ENCODE measurements around the gene MRPS5. TPM values are rescaled to one million over a fixed set of nuclear protein-coding genes. Genes with fewer than 3 reads are reported as not detected.
A peak's percentile ranks its signal among the peaks of the same experiment; 100 is the strongest.

MRPS5 gene
- total and polyA plus RNA-seq, 2 donors from 2014 or later, result 53.1 to 118 TPM

- no peak for DNase-seq
- Histone ChIP-seq H3K27me3 (ENCODE audit: control insufficient read depth, insufficient read depth, low read length) (no peaks in the 10 kb centered on the region), H3K4me3 (ENCODE audit: low read length in 3 of 3) (no peak overlapping the region), H3K4me1 (ENCODE audit: control insufficient read depth in 2 of 3, insufficient read depth in 2 of 3, low read depth in 1 of 3, low read length in 3 of 3) (peaks cover 0 to 23% (median 11%) of the 10 kb centered on the region in 3 donors), H3K36me3 (ENCODE audit: control insufficient read depth in 2 of 3, insufficient read depth in 3 of 3, low read length in 3 of 3) (peaks cover 0 to 5% (median 2%) of the 10 kb centered on the region in 3 donors), H3K9me3 (ENCODE audit: control insufficient read depth in 2 of 3, insufficient read depth in 1 of 3, low read length in 3 of 3) (peaks cover 0 to 1% (median 0%) of the 10 kb centered on the region in 3 donors), H3K27ac (ENCODE audit: low read depth in 2 of 2, low read length in 2 of 2) (no peak overlapping the region), H3K9ac (ENCODE audit: low read length in 3 of 3) (no peak overlapping the region)
- no peak for TF ChIP-seq CTCF (IDR thresholded peaks at IDR 0.05; ENCODE audit: borderline replicate concordance, extremely low read depth, insufficient read depth)
- FAIRE-seq, result no peak
- intact Hi-C loops (cut with DNase I), result no loop called here
Measured at GRCh38 chr2:95037384-95037839, 84.2 kb downstream of the MRPS5 start.

GRCh38 chr2:95036596-95037383 lies 84.8 kb downstream of the MRPS5 start:
- TF ChIP-seq CTCF (IDR thresholded peaks at IDR 0.05; ENCODE audit: borderline replicate concordance, extremely low read depth, insufficient read depth), result no peak
- Histone ChIP-seq H3K9me3 (ENCODE audit: control insufficient read depth in 2 of 3, insufficient read depth in 1 of 3, low read length in 3 of 3) (peaks cover 0 to 1% (median 0%) of the 10 kb centered on the region in 3 donors), H3K4me1 (ENCODE audit: control insufficient read depth in 2 of 3, insufficient read depth in 2 of 3, low read depth in 1 of 3, low read length in 3 of 3) (peaks cover 0 to 22% (median 12%) of the 10 kb centered on the region in 3 donors), H3K36me3 (ENCODE audit: control insufficient read depth in 2 of 3, insufficient read depth in 3 of 3, low read length in 3 of 3) (peaks cover 0 to 5% (median 2%) of the 10 kb centered on the region in 3 donors), H3K27ac (ENCODE audit: low read depth in 2 of 2, low read length in 2 of 2) (peak overlapping the region in 1 of 2 donors; percentile 39), H3K27me3 (ENCODE audit: control insufficient read depth, insufficient read depth, low read length) (no peaks in the 10 kb centered on the region), H3K4me3 (ENCODE audit: low read length in 3 of 3) (peak overlapping the region in 1 of 3 donors; percentile 23), H3K9ac (ENCODE audit: low read length in 3 of 3) (no peak overlapping the region)
- FAIRE-seq, result no peak
- DNase-seq, result no peak
- intact Hi-C loops (cut with DNase I), result no loop called here

Other genes starting within 250 kb of the MRPS5 start
- gene MAL, start 96.1 kb downstream of the MRPS5 start, total RNA-seq, result 477 TPM
- gene MAL, start 96.1 kb downstream of the MRPS5 start, polyA plus RNA-seq (ENCODE audit: insufficient read depth, low read depth, low replicate concordance), result 1,006 TPM
- 21.8 TPM for gene ZNF514, start 38.0 kb upstream of the MRPS5 start, total RNA-seq
- gene ZNF514, start 38.0 kb upstream of the MRPS5 start, polyA plus RNA-seq (ENCODE audit: insufficient read depth, low read depth, low replicate concordance), result 11.1 TPM
- 5.2 TPM for gene ZNF2, start 44.0 kb upstream of the MRPS5 start, total RNA-seq
- 2.5 TPM for gene ZNF2, start 44.0 kb upstream of the MRPS5 start, polyA plus RNA-seq (ENCODE audit: insufficient read depth, low read depth, low replicate concordance)
- 6.2 TPM for gene ZNF892, start 85.7 kb upstream of the MRPS5 start, total RNA-seq
- gene ZNF892, start 85.7 kb upstream of the MRPS5 start, polyA plus RNA-seq (ENCODE audit: insufficient read depth, low read depth, low replicate concordance), result 0.34 TPM
- gene PROM2, start 152.6 kb upstream of the MRPS5 start, total RNA-seq, result 65.6 TPM
- gene PROM2, start 152.6 kb upstream of the MRPS5 start, polyA plus RNA-seq (ENCODE audit: insufficient read depth, low read depth, low replicate concordance), result 55.6 TPM
- gene KCNIP3, start 175.5 kb upstream of the MRPS5 start, total RNA-seq, result 27.6 TPM
- gene KCNIP3, start 175.5 kb upstream of the MRPS5 start, polyA plus RNA-seq (ENCODE audit: insufficient read depth, low read depth, low replicate concordance), result 14.8 TPM

Measured in kidney (tissue), 14 donors.